ENCODE data around the gene PIGT.
A peak's percentile ranks its signal among the peaks of the same experiment; 100 is the strongest.

Gene PIGT

DNA sequence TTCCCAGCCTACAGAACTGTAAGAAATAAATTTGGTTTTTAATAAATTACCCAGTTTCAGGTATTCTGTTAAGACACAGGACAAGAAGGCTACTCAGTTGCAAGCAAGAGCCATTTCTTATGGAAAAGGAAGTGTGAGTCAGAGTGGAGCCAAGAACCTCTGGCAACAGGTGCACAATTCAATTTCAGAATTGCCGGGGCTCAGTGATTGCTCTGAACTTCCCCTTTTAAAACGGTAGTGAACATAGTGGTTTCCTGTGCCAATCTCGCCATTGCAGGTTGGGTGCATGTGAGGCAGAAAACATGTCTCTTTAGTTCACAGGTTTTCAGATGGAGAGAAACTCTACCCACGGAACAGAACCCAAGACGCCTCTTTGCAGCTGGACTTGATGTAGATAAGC, 16.4 kb downstream of the PIGT start:
- no peak for DNase-seq

DNA sequence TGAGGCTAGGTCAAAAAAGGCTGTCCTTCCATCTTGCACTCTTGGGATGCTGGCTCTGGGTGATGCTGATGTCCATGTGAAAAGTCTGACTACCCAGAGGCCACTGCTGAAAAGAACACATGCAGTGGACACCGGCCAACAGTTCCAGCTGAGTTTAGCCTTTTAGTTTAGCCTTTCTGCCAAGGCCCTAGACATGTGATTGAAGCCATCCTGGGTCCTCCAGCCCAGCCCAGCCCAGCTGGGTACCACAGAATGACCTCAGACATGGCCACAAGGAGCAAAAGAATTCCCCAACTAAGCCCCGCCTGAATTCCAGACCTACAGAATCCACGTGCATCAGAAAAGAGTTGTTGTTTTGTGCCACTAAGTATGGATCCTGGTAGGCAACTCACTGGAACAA, 17.4 kb downstream of the PIGT start:
- DNase-seq = no peak

DNA sequence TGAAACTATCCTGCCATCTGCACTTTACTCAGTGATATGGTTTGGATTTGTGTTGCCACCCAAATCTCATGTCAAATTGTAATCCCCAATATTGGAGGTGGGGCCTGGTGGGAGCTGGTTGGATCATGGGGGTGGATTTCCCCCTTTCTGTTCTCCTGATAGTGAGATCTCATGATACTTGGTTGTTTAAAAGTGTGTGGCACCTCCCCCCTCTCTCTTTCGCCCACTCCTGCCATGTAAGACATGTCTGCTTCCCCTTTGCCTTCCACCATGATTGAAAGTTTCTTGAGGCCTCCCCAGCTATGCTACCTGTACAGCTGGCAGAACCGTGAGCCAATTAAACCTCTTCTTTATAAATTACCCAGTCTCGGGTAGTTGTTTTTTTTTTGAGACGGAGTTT, 18.0 kb downstream of the PIGT start:
- no peak for DNase-seq

DNA sequence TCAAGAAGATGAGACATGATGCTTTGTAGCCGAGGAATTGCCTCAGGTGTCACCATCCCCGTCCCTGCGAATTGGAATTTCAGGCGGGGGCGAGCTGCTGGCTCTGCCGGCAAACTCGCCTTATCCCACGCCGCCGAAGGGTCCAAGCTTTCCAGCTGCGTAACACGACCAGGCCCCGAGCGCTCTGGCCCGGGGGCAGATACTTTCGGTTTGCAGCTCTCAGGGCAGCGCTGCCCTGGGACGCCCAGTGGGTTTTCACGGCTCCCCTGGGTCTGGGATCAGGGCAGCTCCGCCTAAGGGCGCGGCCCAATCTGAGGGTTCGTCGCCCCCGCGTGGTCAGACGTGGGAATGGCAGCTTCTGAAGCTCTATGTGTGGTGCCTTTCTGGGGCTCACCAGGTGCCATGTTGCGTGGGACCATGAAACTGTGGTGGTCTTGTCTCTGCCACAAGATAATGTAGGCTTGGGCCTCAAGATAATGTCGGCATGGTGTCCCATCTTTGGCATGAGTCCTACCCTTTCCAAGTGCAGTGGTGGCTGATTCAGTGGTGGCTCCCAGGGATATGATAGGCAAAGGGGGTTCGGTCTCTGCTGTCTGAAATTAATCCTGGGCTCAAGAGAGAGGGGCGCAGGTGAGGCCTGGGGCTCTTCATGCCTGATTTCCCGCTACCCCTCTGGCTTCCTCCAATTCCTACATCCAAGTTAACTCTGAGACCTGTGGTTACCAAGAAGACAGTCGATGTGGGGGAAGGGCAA, 21.0 kb downstream of the PIGT start:
- peak; percentile 69 for DNase-seq

DNA sequence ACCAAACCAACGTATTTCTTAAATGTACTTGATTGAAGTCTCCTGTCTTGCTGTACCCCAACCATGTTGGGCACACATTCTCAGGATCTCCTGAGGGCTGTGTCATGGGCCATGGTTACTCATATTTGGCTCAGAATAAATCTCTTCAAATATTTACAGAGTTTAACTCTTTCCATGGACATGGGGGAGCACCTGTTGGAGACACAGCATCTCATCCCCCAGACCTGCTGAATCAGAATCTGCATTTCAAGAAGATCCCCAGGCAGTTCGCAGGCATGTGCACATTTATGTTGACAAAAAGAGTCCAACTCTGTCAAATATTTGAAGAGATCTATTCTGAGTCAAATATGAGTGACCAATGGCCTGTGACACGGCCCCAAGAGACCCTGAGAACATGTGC, 24.5 kb downstream of the PIGT start:
- no peak for DNase-seq

DNA sequence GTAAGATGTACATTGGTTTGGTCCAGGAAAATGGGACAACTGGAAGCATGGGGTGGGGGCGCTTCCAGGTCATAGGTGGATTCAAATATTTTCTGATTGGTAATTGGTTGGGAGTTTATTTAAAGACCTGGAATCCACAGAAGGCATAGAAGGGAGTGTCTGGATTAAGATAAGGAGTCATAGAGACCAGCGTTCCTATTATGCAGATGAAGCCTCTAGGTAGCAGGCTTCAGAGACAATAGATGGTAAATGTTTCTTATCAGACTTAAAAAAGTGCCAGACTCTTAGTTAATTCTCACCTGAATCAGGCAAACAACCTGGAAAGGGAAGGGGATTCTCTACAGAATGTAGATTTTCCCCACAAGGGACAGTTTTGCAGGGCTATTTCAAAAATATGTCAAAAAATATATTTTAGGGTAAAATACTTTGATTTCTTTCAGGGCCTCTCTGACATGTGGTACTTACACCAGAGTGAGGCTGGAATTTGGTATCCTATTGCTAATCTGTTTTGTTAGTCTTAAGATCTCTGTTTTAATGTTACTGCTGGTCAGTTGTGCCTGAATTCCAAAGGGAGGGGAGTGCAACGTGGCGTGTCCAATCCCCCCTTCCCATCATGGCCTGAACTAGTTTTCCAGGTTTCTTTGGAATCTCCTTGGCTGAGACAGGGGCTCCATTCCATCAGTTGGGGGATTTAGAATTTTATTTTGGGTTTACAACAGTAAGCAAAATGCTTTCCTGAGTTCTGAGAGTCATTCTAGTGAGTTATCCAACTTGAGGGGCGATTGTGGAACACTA, 25.1 kb downstream of the PIGT start:
- no peak for DNase-seq

DNA sequence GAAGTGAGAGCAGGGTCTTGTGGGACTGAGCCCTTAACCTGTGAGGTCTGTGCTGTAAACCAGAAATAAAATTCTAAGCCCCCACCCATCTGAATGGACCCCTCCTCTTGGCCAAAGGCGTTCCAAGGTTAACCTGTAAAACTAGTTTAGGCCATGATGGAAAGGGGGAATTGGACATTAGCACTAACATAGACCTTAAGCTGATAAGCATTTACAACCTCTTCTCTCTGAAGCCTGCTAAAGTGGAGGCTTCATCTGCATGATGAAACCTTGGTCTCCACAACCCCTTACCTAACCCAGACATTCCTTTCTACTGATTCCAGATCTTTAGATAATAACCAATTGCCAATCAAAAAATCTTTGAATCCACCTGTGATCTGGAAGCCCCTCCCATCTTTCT, 25.8 kb downstream of the PIGT start:
- no peak for DNase-seq

DNA sequence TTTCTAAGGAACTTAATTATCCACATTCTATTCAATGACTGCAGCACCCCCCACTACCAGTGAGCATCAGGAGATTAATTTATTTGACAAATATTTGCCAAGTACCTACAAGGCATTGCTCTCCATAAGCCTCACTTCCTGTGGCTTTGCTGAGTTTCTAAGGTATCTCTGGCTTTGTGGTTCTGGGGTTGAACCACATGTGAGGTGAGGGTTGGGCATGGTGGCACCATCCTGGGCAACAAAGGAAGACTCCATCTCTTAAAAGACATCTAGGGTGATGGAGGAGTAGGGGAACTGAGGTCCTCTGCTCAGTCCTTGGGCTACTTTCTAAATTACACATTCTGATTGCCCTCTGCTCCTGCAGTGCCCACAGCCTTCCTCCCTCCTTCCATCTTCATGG, 28.1 kb downstream of the PIGT start:
- no peak for DNase-seq

DNA sequence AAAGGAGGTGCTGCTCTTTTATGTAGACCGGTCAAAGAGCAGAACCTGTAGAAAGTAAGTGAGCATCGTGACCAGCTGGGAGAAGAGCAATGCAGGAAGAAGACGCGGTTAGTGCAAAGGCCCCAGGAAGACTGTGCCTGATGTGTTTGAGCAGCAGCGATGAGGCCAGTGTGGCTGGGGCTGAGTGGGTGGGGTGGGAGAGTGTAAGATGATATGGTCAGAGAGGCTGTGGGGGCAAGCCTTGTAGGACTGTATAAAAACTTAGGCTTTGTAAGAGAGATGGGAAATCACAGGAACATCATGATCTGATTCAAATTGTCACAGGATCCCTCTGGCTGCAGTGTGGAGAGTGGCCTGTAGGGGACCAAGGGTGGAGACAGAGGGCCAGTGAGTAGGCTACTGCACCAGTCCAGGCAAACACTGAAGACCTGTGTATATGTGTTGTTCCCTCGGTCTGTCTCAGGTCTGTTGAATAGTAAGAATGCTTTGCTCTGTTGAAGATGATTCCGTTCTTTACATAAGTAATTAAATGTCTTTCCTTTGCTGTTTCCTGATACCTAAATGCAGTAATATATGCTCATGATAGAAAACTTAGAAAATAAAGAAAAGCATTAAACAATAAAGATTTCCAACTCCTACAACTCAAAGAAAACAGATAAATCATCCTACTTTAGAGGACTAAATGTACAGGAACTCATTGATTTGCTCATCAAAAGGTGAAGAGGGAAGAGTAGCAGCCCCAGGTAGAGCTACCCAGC, 30.0 kb downstream of the PIGT start:
- no peak for DNase-seq

DNA sequence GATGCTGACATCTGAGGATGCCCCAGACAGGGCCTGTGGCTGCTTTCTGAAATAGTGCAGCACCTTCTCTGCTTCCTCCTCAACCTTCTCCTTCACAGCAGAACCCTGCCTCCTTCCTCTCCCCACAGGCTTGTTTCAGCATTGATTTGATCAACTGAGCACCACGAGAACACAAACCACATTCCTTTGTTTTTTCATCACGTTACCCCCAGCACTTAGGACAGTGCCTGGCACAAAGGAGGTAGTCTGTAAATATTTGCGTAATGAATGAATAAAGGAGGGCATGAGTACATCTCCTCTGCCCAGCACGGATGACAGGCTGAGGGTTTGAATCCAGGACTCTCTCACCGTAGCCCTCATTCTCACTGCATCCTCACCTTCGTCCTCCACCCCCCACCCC, 32.3 kb downstream of the PIGT start:
- DNase-seq = no peak

DNA sequence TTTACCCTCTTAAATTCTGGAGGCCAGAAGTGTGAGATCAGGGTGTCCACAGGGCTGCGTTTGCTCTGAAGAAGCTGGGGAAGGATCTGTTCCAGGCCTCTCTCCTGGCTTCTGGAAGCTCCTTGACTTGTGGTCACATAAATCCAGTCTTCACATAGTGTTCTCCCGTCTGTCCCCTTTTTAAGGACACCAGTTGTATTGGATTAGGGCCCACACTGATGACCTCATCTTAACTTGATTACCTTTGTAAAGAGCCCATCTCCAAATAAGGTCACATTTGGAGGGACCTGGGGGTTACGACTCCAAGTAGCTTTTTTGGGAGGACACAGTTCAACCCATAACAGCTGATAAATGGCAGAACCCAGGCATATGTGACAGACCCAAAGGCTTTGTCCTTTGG, 33.6 kb downstream of the PIGT start:
- no peak for DNase-seq

DNA sequence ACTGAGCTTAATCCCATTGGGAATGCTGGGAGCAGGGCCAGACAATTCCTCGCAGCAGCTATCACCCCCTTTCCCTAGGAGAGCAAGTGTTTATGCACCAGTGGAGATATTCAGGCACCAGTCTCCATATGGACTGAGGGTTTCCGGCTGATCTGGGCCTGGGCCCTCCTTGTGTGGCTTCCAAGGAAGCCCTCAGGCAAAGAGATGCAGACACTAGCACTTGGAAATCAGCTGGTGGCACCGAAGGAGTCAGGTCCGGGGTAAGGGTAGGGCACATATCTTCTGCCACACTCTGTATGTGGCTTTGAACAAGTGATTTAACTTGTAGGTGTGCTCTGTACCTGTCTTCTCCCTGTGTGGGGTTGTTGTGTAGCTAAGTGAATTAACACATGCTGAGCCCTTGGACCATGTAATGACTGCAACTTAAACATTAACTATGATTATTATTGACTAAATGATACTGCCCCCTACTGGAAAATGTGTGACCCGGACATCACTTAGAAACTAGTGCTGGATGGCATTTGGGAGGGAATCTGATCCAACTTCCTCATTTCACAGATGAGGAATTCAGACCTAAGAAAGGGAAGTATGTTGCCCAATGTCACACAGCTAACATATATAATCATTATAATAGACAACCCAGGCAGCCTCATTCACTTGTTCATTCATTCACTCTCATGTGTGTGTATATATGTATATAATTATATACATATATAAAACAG, 34.3 kb downstream of the PIGT start:
- DNase-seq = peak; percentile 23

DNA sequence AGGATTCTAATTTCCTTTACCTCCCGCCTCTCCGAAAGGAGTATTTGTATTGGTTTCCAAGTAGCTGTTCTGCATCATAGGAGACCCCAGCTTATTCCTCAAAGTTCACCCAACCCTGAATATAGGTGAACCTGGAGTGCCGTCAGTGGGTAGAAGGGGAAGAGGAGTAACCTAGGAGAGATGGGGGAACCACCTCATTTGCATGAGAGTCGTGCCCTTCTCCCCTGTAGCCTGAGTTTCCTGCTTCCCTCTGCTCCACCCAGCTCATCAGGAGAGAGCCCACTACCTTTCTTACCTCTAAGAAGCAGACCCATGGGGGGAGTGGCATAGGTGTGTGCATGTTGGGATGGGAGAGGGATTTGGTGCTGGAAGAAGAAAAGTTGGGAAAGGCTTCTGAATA, 36.3 kb downstream of the PIGT start:
- no peak for DNase-seq

DNA sequence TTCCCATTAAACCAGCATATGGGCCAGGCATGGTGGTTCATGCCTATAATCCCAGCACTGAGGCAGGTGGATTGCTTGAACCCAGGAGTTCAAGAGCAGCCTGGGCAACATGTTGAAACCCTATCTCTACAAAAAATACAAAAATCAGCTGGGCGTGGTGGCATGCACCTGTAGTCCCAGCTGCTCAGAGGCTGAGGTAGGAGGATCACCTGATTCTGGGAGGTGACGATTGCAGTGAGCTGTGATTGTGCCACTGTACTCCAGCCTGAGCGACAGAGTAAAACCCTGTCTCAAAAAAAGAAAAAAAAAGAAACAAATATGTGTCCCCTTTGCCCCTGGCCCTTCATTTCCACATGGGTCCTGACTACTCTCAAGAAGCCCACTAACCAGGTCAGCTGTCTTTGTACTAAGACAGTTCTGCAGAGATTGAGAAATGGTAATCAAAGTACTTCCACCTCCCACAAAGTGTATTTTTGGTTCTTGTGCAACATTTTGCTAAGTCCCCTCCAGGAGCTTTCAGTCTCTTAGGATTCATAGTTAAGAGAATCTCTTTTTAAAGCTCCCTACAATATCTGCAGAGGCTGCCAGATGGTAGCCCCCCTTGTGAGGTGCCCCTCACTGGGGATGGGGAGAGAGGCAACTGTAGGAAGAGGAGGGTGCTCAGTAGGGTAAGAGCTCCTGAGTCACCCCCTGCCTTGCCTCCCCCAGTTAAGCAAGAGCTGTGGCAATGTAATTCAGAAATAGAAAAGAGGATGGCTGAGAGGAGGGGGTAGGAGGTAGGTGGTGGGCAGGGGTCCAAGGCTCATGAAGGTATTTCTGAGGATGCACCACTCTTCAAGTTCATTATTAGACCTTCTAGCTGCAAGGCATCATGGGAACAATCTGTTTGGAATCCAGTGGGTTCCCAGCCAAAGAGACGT, 37.1 kb downstream of the PIGT start:
- DNase-seq = no peak

DNA sequence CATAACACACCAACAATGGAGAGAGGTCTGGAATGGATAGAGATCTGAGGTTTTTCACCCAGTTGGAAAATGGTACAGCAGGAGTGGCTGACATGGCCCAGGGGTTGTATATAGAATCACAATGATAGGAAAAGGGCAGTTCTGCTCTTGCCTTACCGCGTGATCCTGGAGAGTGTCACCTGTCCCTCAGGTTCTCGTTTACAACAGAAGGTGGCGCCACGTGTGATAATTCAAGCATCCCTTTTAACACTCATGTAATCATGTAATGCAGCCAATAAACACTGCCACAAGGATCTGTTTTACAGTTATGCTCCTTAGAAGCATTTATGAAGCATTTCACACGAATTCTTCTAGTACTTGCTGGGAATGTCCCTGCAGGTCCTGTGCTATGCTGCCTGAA, 40.7 kb downstream of the PIGT start:
- no peak for DNase-seq

DNA sequence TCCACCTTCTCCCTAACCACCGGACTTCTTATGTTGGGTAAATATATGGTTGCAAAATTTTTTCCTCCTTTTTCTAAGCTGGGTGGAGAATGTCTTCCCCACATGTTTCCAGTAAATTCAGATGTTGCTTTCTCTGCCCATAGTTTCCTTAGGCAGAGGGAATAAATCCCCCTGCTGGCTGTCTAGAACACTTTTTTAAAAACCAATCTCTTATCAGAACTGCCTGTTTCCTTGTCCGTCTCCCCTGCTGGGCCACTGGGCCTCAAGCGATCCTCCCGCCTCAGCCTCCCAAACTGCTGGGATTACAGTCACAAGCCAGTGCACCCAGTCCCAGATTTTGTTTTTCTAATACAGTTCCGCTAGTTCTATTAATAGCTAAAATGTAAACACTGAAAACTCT, 43.7 kb downstream of the PIGT start:
- no peak for DNase-seq

DNA sequence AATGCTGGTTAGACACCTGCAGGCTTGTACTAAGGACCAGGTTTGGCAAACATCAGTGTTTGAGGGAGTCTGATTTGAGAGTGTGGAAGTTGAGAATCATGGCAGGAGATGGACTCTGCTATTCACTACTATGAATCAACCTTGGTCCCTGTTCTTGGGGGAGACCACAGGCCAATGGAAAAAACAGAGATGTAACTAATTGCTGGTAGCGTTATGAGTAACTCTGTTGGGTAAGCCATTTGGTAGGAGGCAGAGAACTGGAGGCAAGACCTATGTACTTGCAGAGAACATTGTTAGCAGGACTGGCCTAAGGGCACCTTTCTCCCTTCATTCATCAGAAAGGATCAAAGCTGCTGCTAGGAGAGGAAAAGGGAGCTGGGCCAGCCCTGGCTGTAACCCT, 45.3 kb downstream of the PIGT start:
- no peak for DNase-seq

DNA sequence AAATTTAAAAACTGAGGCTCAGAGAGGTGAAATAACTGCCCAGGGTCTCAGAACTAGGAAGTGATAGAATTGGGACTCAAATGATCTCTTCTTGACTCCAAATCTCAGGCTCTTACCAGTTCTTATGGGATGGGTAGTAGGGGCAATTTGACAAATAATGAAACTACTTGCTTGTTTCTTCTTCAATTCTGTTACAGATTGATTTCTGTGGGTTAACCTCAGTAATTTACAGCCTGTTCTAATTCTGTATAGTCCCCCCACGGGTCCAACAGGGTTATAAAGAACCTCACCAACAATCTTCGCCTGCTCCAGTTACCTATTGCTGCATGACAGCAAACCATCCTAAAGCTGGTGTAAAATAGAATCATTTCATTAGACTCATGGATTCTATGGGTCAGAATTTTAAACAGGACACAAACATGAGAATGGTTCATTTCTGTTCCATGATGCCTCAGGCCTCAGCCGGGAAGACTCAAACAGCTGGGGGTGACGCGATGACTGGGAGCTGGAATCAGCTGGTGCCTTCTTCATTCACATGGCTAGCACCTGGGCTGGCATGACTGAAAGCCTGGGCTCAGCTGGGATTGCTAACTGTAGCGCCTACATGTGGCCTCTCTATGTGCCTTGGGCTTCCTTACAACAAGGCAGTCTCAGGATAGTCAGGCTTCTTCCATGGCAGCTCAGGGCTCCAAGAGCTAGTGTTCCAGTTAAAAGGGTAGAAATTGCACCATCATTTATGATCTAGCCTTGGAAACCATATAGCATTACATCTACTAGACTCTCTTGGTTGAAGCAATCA, 47.0 kb downstream of the PIGT start:
- DNase-seq = no peak

DNA sequence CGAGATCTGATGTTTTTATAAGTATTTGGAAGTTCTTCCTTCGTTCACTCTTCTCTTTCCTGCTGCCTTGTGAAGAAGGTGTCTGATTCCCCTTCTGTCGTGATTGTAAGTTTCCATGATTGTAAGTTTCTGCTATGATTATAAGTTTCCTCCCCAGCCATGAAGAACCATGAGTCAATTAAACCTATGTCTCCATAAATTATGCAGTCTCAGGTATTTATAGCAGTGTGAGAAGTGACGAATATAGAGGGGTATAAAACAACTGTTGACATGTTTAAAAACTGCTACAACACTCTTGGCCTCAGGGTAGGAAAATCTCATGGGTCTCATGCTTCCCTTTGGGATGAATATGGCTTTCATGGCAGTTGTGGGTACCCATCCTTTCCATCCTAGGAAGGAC, 47.8 kb downstream of the PIGT start:
- no peak for DNase-seq

DNA sequence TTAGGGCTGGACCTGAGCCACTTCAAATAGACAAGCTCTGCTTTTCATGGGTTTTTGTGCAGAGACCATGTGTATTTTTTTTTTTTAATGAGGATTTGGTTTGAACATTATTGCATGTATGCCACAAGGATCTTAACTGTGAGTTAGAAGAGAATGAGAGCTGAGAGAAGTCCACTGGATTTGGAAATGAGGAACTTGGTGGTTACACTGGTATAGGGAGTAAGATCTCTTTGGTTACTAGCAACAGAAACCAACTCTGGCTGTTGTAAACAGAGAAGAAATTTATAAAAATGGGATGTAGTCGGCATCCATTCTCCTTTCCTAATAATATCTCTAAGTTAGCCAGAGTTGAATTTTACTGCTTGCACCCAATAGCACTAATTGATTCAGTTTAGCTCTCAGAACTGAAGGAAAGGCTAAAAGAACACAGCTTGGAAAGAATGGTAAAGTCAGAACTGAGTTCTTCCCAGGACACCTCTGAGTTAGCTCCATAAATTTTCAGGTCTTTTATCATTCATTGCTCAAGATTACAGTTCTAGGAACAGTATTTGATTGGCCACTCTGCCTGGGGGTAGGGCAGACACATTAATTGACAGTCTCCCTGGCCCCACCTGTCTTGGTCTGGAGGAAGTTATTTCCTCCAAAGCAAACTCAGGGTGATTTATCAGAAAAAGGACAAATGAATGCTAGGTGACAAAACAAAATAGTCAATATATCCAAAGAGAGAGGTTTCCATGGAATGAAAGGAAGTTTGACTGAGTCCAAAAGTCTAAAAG, 49.7 kb downstream of the PIGT start:
- DNase-seq = no peak

Data from NCI-H1694 treated with DMSO at 0.1 percent for 48 hours (cell line).